ENCODE measurements around the gene SLC9C2.

DNA sequence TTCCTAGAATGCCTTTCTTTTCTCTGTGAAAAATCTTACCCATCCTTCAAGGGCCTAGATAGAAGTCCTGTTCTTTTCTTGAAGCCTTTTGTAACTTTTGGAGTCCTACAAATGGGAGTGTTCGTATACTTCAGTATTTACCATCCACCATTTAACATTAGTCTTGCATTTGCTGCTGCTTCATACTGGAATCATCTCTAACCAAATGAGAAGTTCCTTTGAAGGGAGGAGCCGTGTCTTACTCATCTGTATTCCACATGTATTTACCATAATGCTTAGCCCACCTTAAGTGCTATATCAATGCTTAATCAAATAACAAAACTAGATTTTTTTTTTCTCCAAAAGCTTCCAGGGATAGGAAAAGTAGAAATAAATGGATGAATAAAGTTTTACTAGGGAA is 118.6 kb downstream of the SLC9C2 start:
- TF ChIP-seq, protein P1, sequence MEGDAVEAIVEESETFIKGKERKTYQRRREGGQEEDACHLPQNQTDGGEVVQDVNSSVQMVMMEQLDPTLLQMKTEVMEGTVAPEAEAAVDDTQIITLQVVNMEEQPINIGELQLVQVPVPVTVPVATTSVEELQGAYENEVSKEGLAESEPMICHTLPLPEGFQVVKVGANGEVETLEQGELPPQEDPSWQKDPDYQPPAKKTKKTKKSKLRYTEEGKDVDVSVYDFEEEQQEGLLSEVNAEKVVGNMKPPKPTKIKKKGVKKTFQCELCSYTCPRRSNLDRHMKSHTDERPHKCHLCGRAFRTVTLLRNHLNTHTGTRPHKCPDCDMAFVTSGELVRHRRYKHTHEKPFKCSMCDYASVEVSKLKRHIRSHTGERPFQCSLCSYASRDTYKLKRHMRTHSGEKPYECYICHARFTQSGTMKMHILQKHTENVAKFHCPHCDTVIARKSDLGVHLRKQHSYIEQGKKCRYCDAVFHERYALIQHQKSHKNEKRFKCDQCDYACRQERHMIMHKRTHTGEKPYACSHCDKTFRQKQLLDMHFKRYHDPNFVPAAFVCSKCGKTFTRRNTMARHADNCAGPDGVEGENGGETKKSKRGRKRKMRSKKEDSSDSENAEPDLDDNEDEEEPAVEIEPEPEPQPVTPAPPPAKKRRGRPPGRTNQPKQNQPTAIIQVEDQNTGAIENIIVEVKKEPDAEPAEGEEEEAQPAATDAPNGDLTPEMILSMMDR (IDR thresholded peaks at IDR 0.05; ENCODE audit: low read length): no peak
- TF ChIP-seq EZH2 (optimal IDR thresholded peaks at IDR 0.05; ENCODE audit: low read depth, low read length): no peak
- TF ChIP-seq EZH2phosphoT487 (IDR thresholded peaks at IDR 0.05; ENCODE audit: low read length): no peak

All from MM.1S (cell line).